SU-DHL-6 (cell line): ENCODE measurements around the gene LBX1.

Experiments used
- H2AFZ ChIP-seq: fragments of 200-600 bp; sonication (generic); 2 replicates; pipeline ENCODE4 v1.6.1; 2014; ENCODE audit warnings: low read depth, mild to moderate bottlenecking, moderate library complexity, mixed read lengths, antibody characterized with exemption, low read length; ENCODE audit not compliant: severe bottlenecking
- H3F3A ChIP-seq: fragments of 200-600 bp; shearing (Covaris generic); 2 replicates; pipeline ENCODE4 v1.6.0; 2016; ENCODE audit warnings: antibody characterized with exemption, mild to moderate bottlenecking; ENCODE audit not compliant: insufficient read depth
- H3K27ac ChIP-seq: fragments of 200-600 bp; sonication (generic); 2 replicates; pipeline ENCODE4 v1.5.1; 2016; ENCODE audit warnings: low read depth, mild to moderate bottlenecking, low read length, moderate library complexity, mixed read lengths
- H3K27me3 ChIP-seq: fragments of 200-600 bp; sonication (generic), shearing (Covaris generic); 2 replicates; pipeline ENCODE4 v1.6.0; 2014; ENCODE audit warnings: mild to moderate bottlenecking, low read length
- H3K36me3 ChIP-seq: fragments of 200-600 bp; sonication (generic); 2 replicates; pipeline ENCODE4 v1.6.1; 2014; ENCODE audit warnings: mild to moderate bottlenecking, low read length, mixed read lengths
- H3K4me2 ChIP-seq: fragments of 300-600, 200-600 bp; shearing (Covaris generic), sonication (generic); 2 replicates; pipeline ENCODE4 v1.6.0; 2014; ENCODE audit warnings: low read length, low read depth, mild to moderate bottlenecking; ENCODE audit not compliant: poor library complexity, severe bottlenecking
- H3K4me3 ChIP-seq: fragments of 200-600 bp; sonication (generic); 2 replicates; pipeline ENCODE4 v1.5.1; 2014; ENCODE audit warnings: antibody characterized with exemption, low read length, mild to moderate bottlenecking, mixed read lengths; ENCODE audit not compliant: insufficient read depth, poor library complexity, severe bottlenecking
- H3K79me2 ChIP-seq: fragments of 200-600 bp; sonication (generic); 2 replicates; pipeline ENCODE4 v1.6.1; 2014; ENCODE audit warnings: mild to moderate bottlenecking, low read length, moderate library complexity; ENCODE audit not compliant: insufficient read depth
- H3K9ac ChIP-seq: fragments of 200-600 bp; sonication (generic); 2 replicates; pipeline ENCODE4 v1.7.0; 2014; ENCODE audit warnings: mild to moderate bottlenecking, low read length
- H3K9me2 ChIP-seq: fragments of 200-600 bp; sonication (generic); replicated peaks from 2 replicates; pipeline ENCODE4 v1.6.1; 2014; ENCODE audit warnings: low read length; ENCODE audit not compliant: insufficient read depth
- H3K9me3 ChIP-seq: fragments of 200-600 bp; sonication (generic); 2 replicates; pipeline ENCODE4 v1.6.1; 2014; ENCODE audit warnings: low read length, mixed read lengths; ENCODE audit not compliant: insufficient read depth
- H4K20me1 ChIP-seq: fragments of 200-600 bp; sonication (generic); 2 replicates; pipeline ENCODE4 v1.6.1; 2014; ENCODE audit warnings: low read depth, mild to moderate bottlenecking, antibody characterized with exemption, low read length, moderate library complexity, mixed read lengths
- EZH2phosphoT487 ChIP-seq: fragments of 200-600 bp; sonication (generic), shearing (Covaris generic); conservative IDR thresholded peaks from 2 replicates; pipeline ENCODE4 v1.6.1; 2018; ENCODE audit warnings: mild to moderate bottlenecking, antibody characterized with exemption, low read length, moderate library complexity, mixed read lengths
- TF ChIP-seq, protein P1 (sequence below): fragments of 200-600 bp; sonication (generic); IDR thresholded peaks from one replicate; pipeline ENCODE4 v1.5.1; 2017; ENCODE audit warnings: antibody characterized with exemption, mild to moderate bottlenecking, low read length, moderate library complexity; ENCODE audit not compliant: insufficient read depth, poor library complexity, severe bottlenecking

LBX1 gene

GRCh38 chr10:101231092-101231491 lies 1.8 kb upstream of the LBX1 start:
- Histone ChIP-seq H4K20me1 (no peaks in the 10 kb centered on the region), H3K4me3 (no peak overlapping the region), H3K9me2 (no peaks in the 10 kb centered on the region), H3F3A (no peaks in the 10 kb centered on the region), H3K9me3 (no peaks in the 10 kb centered on the region), H3K27me3 (0 out of 2 replicates have a peak, but pooled peaks cover 2% of the 10 kb centered on the region), H3K9ac (no peak overlapping the region), H3K79me2 (no peaks in the 10 kb centered on the region), H3K4me2 (no peak overlapping the region), H3K36me3 (no peaks in the 10 kb centered on the region), H3K27ac (no peak overlapping the region), H2AFZ (no peak overlapping the region)
- TF ChIP-seq EZH2phosphoT487 = no peak

GRCh38 chr10:101230183-101230917 lies 1.1 kb upstream of the LBX1 start:
- Histone ChIP-seq H4K20me1 (no peaks in the 10 kb centered on the region), H3K9ac (no peak overlapping the region), H3K9me3 (no peaks in the 10 kb centered on the region), H3K9me2 (no peaks in the 10 kb centered on the region), H3K27ac (no peak overlapping the region), H3K27me3 (0 out of 2 replicates have a peak, but pooled peaks cover 2% of the 10 kb centered on the region), H3K79me2 (no peaks in the 10 kb centered on the region), H3K4me2 (no peak overlapping the region), H3K36me3 (no peaks in the 10 kb centered on the region), H3K4me3 (no peak overlapping the region), H3F3A (no peaks in the 10 kb centered on the region), H2AFZ (no peak overlapping the region)
- TF ChIP-seq, protein P1, sequence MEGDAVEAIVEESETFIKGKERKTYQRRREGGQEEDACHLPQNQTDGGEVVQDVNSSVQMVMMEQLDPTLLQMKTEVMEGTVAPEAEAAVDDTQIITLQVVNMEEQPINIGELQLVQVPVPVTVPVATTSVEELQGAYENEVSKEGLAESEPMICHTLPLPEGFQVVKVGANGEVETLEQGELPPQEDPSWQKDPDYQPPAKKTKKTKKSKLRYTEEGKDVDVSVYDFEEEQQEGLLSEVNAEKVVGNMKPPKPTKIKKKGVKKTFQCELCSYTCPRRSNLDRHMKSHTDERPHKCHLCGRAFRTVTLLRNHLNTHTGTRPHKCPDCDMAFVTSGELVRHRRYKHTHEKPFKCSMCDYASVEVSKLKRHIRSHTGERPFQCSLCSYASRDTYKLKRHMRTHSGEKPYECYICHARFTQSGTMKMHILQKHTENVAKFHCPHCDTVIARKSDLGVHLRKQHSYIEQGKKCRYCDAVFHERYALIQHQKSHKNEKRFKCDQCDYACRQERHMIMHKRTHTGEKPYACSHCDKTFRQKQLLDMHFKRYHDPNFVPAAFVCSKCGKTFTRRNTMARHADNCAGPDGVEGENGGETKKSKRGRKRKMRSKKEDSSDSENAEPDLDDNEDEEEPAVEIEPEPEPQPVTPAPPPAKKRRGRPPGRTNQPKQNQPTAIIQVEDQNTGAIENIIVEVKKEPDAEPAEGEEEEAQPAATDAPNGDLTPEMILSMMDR = no peak
- TF ChIP-seq EZH2phosphoT487 = no peak

DNA sequence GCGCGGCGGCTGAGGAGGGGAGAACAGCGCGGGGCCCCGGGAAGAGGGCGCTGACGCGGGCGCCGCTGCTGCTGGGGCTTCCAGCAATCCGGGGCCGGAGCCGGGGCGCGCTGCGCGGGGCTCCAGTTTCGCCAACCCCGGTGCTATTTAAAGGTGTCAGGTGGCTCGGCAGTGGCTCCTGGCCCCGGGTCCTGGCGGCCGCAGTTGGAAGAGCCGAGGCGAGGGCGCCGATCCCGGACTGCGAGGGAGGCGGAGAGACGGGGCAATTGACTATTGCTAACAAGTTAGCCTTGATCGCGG lies 347 bp downstream of the LBX1 start:
- Histone ChIP-seq H3K27ac (no peak overlapping the region), H3K9ac (no peak overlapping the region), H3K9me3 (no peaks in the 10 kb centered on the region), H2AFZ (no peak overlapping the region), H3F3A (no peaks in the 10 kb centered on the region), H3K79me2 (no peaks in the 10 kb centered on the region), H3K4me3 (no peak overlapping the region), H3K27me3 (0 out of 2 replicates have a peak, but pooled peaks cover 2% of the 10 kb centered on the region), H3K36me3 (no peaks in the 10 kb centered on the region), H3K4me2 (no peak overlapping the region), H3K9me2 (no peaks in the 10 kb centered on the region), H4K20me1 (no peaks in the 10 kb centered on the region)
- no peak for TF ChIP-seq EZH2phosphoT487
- TF ChIP-seq, protein P1 = no peak

DNA sequence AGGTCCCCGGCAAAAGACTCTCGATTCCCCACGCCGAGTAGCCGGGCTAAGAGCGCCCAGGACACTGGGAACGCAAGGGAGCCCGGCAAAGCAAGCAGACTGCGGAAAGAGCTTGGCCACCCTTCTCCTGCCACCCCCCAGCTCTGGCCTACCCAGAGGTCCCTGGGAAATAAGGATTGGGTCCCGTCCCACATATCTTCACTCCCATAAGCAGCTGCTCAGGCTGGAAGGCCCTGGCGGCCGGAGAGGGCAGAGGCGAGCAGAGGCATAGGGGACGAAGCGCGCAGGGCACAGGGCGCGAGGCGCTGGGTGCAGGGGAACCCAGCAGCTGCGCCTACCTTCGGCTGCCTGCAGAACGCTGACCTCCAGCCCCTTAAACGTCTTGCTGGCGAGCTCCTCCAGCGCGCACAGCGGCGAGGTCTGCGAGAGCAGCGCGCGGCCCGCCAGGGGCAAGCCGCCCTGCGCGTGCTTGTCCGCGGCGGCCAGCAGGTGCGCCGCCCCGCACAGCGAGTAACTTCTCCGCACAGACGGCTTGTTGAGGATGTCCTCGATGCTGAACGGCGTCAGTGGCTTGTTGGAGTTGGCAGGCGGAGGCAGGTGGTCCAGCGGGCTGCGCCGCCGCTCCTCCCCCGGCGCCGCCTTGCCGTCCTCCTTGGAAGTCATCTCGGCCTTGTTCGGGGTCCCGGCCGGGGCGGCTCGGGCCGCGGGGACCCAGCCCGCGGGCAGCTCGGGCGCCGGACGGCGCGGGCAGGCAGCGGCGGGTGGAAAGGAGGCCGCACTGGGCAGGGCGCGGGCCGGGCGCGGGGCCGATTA lies 904 bp downstream of the LBX1 start:
- H3K9me2 ChIP-seq = no peaks in the 10 kb centered on the region
- TF ChIP-seq, protein P1 = no peak
- TF ChIP-seq EZH2phosphoT487 = no peak
- H3K27me3 ChIP-seq = 0 out of 2 replicates have a peak, but pooled peaks cover under 1% of the 10 kb centered on the region
- H3K4me2 ChIP-seq = no peak overlapping the region
- no peaks in the 10 kb centered on the region for H3K36me3 ChIP-seq
- H3K9me3 ChIP-seq = no peaks in the 10 kb centered on the region
- H2AFZ ChIP-seq = no peak overlapping the region
- no peaks in the 10 kb centered on the region for H3F3A ChIP-seq
- no peak overlapping the region for H3K27ac ChIP-seq
- no peak overlapping the region for H3K4me3 ChIP-seq
- no peaks in the 10 kb centered on the region for H3K79me2 ChIP-seq
- no peaks in the 10 kb centered on the region for H4K20me1 ChIP-seq
- H3K9ac ChIP-seq = no peak overlapping the region
